Islet precursor cell (in vitro differentiated cells): ENCODE results near the gene TEX44.
"Not testable (repeated sequence)": the region's sequence is repeated elsewhere in the genome, so short reads cannot be mapped to it uniquely, and the experiment has no call there.

ENCODE experiments used
- DNase-seq: peaks from one replicate; pipeline ENCODE4 v3.0.0-alpha.2; 2018

Gene TEX44

GRCh38 chr2:231592636-231593145 is at the start of gene TEX44:
TEX44 (plus strand) TSS chr2:231592864; CDS start chr2:231592952, 88 bp downstream.
- DNase-seq = no peak

GRCh38 chr2:231545105-231545902 is 47.4 kb upstream of the TEX44 start:
- DNase-seq = peak; percentile 82

- no peak for DNase-seq
These were observed 46.5 kb upstream of the TEX44 start for GRCh38 chr2:231546014-231546715.

- DNase-seq = no peak
These were observed 45.2 kb upstream of the TEX44 start for GRCh38 chr2:231547315-231548110.

- no peak for DNase-seq
These were observed 43.9 kb upstream of the TEX44 start for GRCh38 chr2:231548752-231549151.

- no peak for DNase-seq
These were observed 43.0 kb upstream of the TEX44 start for GRCh38 chr2:231549446-231550239.

GRCh38 chr2:231552752-231553151 is 39.9 kb upstream of the TEX44 start:
- DNase-seq = no peak

GRCh38 chr2:231554327-231554726 is 38.3 kb upstream of the TEX44 start:
- DNase-seq = no peak

- DNase-seq = no peak
These were observed 37.7 kb upstream of the TEX44 start for GRCh38 chr2:231554748-231555545.

- DNase-seq = not testable (repeated sequence)
These were observed 36.2 kb upstream of the TEX44 start for GRCh38 chr2:231556496-231556895.

- DNase-seq = no peak
These were observed 35.7 kb upstream of the TEX44 start for GRCh38 chr2:231556981-231557380.

GRCh38 chr2:231557571-231558217 is 35.0 kb upstream of the TEX44 start:
- peak; percentile 80 for DNase-seq

GRCh38 chr2:231563378-231563961 is 29.2 kb upstream of the TEX44 start:
- DNase-seq = peak; percentile 76

- no peak for DNase-seq
These were observed 26.6 kb upstream of the TEX44 start for GRCh38 chr2:231565887-231566594.

GRCh38 chr2:231567159-231567558 is 25.5 kb upstream of the TEX44 start:
- no peak for DNase-seq

- DNase-seq = no peak
These were observed 24.4 kb upstream of the TEX44 start for GRCh38 chr2:231568098-231568784.

- DNase-seq = no peak
These were observed 23.8 kb upstream of the TEX44 start for GRCh38 chr2:231568785-231569435.

GRCh38 chr2:231570915-231571314 is 21.7 kb upstream of the TEX44 start:
- not testable (repeated sequence) for DNase-seq
